Activated CD8-positive, alpha-beta memory T cell treated with anti-CD3 and anti-CD28 coated beads for 1 hour (primary cell): ENCODE measurements around the gene MNDA.
"Not testable (repeated sequence)": the region's sequence is repeated elsewhere in the genome, so short reads cannot be mapped to it uniquely, and the experiment has no call there.

Source experiments
- DNase-seq, 2 donors: peaks; one replicate each; pipeline ENCODE4 v3.0.0-alpha.2; 2020; ENCODE audit warnings: low read depth in 1 of 2; ENCODE audit errors: extremely low read depth in 1 of 2

The MNDA gene

DNA sequence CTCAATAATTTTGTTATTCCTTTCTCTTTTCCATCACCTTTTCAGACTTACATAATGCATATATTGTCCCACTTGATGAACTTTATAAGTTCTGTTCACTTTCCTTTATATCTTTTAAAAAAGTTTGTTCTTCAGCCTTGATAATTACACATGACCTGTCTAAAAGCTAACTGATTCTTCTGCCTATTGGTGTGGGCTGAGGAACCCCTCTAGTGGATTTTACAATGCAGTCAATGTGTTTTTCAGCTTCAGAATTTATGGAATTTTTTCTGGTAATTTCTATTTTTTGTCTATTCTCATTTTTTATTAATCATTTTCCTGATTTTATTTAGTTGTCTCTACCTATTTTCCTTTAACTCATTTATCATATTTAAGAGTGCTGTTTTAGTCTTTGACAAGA lies 7.5 kb downstream of the MNDA start:
- DNase-seq, result no peak

DNA sequence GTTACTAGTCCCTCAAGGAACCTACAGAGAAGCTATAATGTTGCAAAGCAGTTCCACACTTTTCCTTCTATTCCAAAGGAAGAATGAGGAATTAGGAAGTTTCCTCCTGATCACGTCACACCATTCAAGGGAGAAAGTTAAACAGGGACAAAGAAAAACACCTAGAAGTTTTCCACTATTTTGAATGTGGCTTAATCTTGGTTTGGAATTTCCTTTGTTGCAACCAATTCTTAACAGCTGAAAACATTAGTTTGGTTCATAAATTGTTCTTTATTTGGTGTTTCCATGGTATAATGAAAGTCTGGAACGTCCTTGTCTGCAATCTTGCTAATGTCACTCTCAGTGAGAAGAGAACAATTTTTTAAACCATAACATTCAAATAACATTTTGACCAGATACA lies 8.4 kb downstream of the MNDA start:
- no peak for DNase-seq

DNA sequence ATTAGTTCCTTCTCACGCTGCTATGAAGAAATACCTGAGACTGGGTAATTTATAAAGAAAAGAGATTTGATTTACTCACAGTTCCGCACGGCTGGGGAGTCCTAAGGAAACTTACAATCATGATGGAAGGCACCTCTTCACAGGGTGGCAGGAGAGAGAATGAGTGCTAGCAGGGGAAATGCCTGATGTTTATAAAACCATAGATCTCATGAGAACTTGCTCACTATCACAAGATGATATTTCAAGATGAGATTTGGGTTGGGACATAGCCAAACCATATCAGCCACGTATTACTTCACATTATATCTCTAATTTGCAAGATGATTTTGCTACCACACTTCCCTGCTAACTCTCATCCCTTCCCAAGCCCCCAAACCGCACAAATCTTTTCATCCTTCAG lies 9.1 kb downstream of the MNDA start:
- DNase-seq, result no peak

DNA sequence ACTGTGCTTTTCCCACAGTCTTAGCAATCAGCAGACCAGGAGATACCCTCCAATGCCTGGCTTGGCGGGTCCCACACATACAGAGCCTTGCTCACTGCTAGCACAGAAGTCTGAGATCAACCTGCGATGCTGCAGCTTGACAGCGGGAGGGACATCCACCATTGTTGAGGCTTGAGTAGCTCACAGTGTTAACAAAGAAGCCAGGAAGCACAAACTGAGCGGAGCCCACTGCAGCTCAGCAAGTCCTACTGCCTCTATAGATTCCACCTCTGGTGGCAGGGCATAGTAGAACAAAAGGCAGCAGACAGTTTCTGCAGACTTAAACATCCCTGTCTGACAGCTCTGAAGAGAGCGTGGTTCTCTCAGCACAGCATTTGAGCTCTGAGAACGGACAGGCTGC lies 33.4 kb downstream of the MNDA start:
- no peak for DNase-seq

DNA sequence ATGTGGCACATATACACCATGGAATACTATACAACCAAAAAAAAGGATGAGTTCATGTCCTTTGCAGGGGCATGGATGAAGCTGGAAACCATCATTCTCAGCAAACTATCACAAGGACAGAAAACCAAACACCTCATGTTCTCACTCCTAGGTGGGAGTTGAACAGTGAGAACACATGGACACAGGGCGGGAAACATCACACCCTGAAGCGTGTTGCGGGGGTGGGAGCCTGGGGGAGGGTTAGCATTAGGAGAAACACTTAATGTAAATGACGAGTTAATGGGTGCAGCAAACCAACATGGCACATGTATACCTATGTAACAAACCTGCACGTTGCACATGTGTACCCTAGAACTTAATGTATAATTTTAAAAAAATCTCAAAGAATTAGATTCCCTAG lies 39.3 kb downstream of the MNDA start:
- not testable (repeated sequence) for DNase-seq

DNA sequence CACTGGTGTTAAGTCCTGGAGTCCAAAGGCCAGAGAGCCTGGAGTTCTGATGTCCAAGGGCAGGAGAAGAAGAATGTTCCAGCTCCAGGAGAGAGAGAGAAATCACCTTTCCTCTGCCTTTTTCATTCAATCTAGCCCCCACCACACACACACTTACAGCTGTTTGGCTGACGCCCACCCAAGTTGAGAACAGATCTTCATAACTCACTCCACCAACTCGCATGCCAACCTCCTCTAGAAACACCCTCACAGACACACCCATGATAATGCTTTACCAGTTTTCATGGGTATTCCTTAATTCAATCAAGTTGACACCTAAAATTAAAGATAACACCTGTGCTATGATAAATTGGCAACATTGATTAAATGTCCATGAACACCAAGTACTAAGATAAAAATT lies 42.0 kb downstream of the MNDA start:
- no peak for DNase-seq

DNA sequence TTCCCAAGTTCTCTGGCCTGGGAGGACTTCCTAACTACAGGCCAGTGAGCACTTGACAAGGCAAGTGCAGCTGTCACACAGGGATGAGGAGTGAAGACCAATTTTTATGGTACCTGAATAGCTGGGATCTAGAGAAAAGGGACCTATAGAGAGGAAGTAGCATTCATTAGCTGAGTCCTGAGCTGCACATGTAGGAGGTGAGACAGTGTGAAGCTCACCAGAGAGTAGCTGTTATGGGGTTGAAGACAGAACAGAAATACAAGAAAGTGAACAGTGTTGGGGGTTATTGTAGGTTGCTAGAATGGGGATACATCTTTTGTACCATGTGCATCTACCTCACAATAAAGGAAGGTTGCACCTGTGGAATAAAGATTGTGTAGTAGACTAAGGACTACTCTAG lies 62.5 kb downstream of the MNDA start:
- DNase-seq, result no peak

DNA sequence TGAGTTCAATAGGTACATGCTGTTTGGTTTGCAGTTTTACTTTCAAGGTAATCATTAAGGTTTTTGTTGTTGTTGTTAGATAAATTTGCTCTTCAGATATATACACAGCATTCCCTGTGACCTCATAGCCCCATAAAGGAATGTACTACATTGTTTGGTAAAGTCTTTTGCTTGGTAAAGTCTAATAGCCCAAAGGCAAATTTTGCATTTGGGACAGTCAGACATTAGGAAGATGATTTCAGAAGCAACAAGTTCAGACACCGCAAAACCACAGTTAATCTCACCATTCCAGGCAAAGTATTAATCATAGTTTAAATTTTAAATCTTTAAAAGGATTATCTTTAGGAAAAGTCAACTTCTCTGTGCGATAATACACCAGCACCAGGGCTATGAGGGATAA lies 67.6 kb downstream of the MNDA start:
- no peak for DNase-seq
